ENCODE data around the gene KRTAP7-1.
A peak's percentile ranks its signal among the peaks of the same experiment; 100 is the strongest.

KRTAP7-1 gene

DNA sequence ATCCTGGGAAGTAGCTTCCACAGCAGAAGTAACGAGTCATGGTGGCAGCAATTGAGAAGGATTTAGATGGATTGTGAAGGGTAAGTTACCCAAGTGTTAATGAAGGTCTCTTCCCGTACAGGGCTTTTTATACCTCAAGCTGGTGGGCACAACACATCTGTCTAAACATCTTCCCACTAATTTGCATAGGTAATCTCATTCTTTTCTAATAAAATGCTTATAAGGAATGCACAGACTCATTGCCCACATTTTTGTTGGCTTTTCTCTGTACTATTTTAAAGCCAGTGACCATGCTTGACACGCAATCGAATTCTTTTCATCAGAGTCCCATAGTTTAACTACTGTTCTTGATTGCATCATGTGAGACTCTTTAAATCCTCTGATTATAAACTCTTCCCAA is at the start of gene KRTAP7-1:
TSS of gene KRTAP7-1 (minus strand) at position 101 of the 400 bp plus-strand sequence. CDS start at position 40, 61 bp downstream.
- no peak for DNase-seq

DNA sequence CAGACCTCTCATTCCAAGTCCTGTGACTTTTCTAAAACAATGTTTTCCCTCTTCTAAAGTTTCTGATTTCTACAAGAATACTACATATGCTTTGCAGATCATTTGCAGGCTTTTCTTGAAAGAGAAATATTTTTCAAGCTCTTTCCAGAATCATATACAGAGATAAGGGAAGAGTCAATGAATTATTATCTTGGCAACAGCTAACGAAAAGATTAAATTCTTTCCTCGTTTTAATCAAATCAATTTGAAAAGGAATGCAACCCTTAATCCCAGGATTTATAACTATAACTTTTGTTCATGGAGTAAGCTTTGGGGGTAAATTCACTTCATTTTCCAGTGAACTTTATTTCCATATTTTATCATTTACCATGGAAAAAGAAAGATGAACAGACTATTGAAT is 45.0 kb upstream of the KRTAP7-1 start:
- no peak for DNase-seq

DNA sequence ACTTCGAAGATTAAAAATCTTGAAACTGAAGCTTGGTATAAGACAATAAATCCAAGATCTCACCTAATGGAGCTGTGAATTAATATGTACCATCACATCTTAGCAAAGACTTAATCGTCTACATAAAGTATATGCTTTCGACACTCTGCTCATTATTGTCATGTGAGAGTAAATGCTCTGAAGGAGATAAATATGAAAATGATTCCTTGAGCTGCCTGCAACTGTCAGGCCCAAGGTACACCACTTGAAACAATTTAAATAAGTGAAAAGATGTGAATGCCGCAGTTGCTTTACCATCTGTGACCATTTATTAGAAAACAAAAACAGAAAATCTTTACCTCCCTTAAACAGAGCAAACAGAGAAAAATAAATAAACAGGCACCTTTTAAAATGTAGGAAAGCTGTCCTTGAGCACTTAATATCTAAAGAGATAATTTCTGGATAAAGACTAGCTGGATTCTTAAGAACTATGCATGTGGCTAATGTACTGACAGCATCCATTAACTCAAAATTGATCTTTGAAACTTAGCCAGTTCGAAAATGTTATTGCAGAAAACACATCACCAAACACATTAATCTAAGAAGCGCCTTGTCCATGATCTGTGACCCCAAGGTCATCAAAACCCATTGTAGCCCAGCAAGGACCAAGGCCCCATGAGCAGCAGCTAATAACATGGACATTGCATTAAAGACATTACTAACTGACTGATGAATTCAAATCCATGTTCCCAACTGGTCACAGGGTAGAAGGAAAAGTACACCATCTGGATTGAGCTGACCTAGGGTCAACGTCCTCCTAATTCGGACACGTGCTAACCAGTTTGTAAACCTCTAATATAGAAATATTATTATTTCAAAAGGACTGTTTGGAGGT is 18.3 kb upstream of the KRTAP7-1 start:
- no peak for DNase-seq

DNA sequence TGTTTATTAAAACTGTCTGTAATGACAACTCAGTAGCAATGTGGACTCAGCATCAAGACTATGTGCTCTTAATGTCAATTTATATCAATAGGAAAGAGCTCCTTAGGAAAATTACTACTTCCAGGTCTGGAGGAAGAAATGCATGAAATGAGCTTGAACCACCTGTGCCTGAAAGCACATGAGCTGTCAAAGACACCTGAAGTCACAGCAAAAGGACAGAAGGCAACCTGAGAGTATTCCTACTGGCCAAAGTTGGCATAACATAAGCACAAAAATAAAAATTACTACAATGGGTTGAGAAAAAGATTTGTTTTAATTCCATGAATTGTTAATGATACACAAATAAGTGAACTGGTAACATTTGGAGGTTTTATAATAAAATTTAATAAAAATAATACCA is 13.4 kb upstream of the KRTAP7-1 start:
- DNase-seq, result no peak

DNA sequence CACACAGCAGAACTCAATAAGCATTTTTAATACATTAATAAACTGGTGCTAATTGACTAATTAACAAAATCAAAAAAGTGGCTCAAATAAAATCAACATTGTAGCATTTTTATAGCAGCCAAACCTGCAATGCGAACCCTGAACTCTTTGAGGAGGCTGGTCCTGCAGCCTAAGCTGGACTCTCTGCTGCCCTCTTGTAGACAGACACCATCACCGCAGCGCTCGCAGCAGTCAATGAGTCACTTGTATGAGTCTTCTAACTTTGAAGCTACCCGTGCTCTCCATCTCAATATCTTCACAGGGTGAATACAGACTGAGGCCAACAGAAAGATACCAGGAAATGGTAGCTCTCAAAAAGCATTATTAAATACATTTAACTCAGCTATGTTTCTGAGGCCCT is 9.7 kb upstream of the KRTAP7-1 start:
- no peak for DNase-seq

GRCh38 chr21:30838536-30838935 is 9.0 kb upstream of the KRTAP7-1 start:
- no peak for DNase-seq

DNA sequence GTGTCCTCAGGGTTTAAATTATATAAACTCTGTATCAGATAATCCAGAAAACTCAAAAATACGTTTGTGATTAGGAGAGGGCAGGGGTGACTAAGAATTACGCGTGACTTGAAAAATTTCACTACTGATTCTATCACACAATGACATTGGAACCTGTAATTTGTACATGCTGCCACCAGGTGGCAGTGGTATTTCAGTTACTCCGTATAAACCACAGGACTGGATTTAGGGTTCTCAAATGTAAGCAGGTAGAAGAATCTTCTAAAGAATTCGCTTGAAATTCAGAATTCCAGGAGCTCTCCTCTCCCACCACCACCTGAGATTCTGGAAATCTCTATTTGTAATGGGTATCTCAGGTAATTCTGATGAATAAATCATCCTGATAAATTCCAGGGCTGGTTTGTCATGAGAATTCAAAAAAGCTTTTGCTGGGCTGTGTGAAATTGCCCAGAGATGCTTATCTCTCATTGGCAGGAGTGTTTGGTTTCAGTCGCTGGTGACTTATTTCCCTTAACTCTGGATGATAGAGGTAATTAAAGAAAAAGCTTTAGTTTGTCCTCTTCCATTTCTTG is 1.7 kb upstream of the KRTAP7-1 start:
- peak; percentile 1 for DNase-seq

DNA sequence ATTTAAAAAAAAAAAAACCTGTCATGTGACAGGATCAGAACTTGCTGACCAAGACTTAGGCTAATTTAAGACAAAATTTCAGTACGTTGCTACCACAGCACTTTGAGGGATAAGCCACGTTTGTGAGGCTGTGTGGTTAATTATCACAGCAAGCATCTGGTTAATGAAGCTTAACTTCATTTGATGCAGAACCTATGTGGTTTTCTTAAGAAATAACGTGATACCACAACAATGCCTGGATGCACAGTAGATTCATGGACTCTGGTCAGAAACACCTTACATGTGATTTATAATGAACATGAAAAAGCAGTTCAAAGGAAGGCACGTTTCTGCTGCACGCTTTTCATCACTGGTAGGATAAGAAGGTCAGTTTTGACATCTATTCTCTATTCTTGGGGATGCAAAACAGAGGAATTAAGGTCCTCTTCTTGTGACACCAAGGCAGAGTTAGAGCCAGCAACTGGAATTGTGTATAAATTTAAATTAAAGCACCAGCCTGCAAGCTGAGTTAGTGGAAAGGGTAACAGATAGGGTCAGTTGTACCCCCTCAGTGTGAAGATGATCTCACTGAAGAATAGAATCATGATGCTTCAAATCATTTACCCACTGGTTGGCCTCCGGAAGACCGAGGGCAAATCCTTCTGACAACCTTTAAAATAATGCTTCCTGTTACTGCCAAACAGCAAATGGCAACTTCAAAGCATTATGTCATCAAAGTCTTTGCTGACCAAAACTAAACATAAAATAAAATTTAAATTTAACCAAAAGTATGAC is 10.5 kb downstream of the KRTAP7-1 start:
- no peak for DNase-seq

DNA sequence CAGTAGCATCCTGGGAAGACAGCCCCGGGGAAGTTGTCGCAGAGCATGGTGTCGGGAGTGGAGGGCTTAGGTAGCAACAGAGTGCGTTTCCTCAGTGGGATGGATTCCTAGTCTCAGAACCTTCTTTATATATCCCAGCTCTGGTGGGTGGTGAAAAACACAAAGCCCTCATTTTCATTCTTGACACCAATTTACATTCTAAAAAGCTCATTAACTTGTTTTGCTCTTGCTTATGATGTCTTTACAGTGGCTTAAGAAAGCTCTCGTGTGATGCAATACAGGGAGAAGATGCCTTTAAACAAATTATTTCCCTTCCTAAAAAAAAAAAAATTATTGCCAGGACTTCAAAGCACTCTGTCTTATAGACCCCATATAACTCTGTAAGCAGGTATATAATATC is 16.4 kb downstream of the KRTAP7-1 start, which contains the start of gene KRTAP8-1:
TSS of gene KRTAP8-1 (minus strand) at position 101 of the 400 bp plus-strand sequence. CDS start at position 47, 54 bp downstream.
- DNase-seq, result no peak

- DNase-seq, result no peak
Observed at GRCh38 chr21:30800605-30801004, 29.0 kb downstream of the KRTAP7-1 start.

- no peak for DNase-seq
Observed at GRCh38 chr21:30793581-30794314, 35.8 kb downstream of the KRTAP7-1 start.

GRCh38 chr21:30779249-30779648 is 50.3 kb downstream of the KRTAP7-1 start:
- no peak for DNase-seq
